Testis (tissue), 3 donors: Measurements from ENCODE around the gene NAMPT. TPM values are rescaled to one million over a fixed set of nuclear protein-coding genes. Genes with fewer than 3 reads are reported as not detected.

Experiments
- DNase-seq: peaks from one replicate; pipeline ENCODE4 v3.0.0-alpha.2; 2019
- H3K27ac ChIP-seq, 2 donors: fragments of 200-600 bp; sonication (generic); one replicate each; pipeline ENCODE4 v1.5.1; 2019
- H3K27me3 ChIP-seq: fragments of 200-600 bp; sonication (generic); one replicate; pipeline ENCODE4 v1.5.1; 2019
- H3K36me3 ChIP-seq: fragments of 200-600 bp; sonication (generic); one replicate; pipeline ENCODE4 v1.5.1; 2017; ENCODE audit warnings: low read depth; ENCODE audit errors: missing control alignments
- H3K4me1 ChIP-seq: fragments of 200-600 bp; sonication (generic); one replicate; pipeline ENCODE4 v1.5.1; 2019
- H3K4me3 ChIP-seq, 2 donors: fragments of 200-600 bp; sonication (generic); one replicate each; pipeline ENCODE4 v1.5.1; 2017 to 2019
- H3K9me3 ChIP-seq: fragments of 200-600 bp; sonication (generic); one replicate; pipeline ENCODE4 v1.5.1; 2017
- POLR2A ChIP-seq: fragments of 450-650 bp; IDR thresholded peaks from one replicate; pipeline ENCODE4 v1.6.1; 2017; ENCODE audit warnings: antibody characterized with exemption, mild to moderate bottlenecking, moderate library complexity
- WGBS, 2 donors: methylation state at CpG; one replicate each; pipeline ENCODE4 v1.1.5; 2018; 5-methylcytosine and 5-hydroxymethylcytosine counted together
- intact Hi-C: fragments of 100-400 bp; cut with DNase I; formaldehyde crosslinking; loops from one replicate; pipeline ENCODE4 v1.15.1; 2023; ENCODE audit warnings: low total_unique reads
- polyA plus RNA-seq: library from polyadenylated mRNA; stranded (reverse); fragments of 350-450 nt; fragmentation: Illumina TruSeq; extraction: RNeasy Lipid Tissue Mini Kit (QIAGEN cat#74804); gene quantifications from one replicate; pipeline ENCODE4 v1.2.3, GENCODE V29; 2014; ENCODE audit warnings: low read depth, low replicate concordance; ENCODE audit not compliant: insufficient read depth
- total RNA-seq, 2 donors: library from RNA; depleted of rRNA; stranded (reverse); fragments of >200 nt; gene quantifications; one replicate each; pipeline ENCODE4 v1.2.3, GENCODE V29; 2016
- TF ChIP-seq, protein P1 (sequence below), 3 experiments: fragments of 450-650 bp in 2 of 3; fragments of 200-600 bp in 1 of 3; sonication (generic) in 1 of 3; IDR thresholded peaks; one replicate each; pipeline ENCODE4 v1.5.1; 2016 to 2019; ENCODE audit warnings: antibody characterized with exemption in 3 of 3, mild to moderate bottlenecking in 2 of 3, moderate library complexity in 1 of 3

The NAMPT gene
- total and polyA plus RNA-seq, 3 donors from 2014 or later, result 28.6 to 60.4 (median 45.0) TPM

DNA sequence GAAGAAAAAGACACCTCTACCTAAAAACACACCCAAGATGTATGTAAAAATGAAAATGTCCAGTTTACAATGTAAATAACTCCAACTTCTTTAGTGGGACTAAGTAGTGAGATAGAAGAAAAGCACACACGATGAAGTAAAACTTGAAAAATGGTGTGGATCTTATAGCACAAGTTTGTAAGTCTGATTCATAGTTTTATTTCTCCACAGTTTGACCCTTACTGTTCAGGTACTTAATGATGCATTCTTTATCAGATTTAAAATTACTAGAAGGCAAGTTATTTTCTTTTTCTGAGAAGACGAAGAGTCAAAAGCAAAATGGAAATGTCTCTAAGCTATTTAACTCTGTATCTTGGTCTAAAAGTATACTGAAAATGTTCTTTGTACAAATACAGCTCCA is 6.1 kb downstream of the NAMPT start:
- no peak for DNase-seq
- WGBS, 2 donors, result 90 to 94% methylated on average over 2 of the region's 2 CpGs
- H3K36me3 ChIP-seq, result no peaks in the 10 kb centered on the region
- TF ChIP-seq, protein P1, sequence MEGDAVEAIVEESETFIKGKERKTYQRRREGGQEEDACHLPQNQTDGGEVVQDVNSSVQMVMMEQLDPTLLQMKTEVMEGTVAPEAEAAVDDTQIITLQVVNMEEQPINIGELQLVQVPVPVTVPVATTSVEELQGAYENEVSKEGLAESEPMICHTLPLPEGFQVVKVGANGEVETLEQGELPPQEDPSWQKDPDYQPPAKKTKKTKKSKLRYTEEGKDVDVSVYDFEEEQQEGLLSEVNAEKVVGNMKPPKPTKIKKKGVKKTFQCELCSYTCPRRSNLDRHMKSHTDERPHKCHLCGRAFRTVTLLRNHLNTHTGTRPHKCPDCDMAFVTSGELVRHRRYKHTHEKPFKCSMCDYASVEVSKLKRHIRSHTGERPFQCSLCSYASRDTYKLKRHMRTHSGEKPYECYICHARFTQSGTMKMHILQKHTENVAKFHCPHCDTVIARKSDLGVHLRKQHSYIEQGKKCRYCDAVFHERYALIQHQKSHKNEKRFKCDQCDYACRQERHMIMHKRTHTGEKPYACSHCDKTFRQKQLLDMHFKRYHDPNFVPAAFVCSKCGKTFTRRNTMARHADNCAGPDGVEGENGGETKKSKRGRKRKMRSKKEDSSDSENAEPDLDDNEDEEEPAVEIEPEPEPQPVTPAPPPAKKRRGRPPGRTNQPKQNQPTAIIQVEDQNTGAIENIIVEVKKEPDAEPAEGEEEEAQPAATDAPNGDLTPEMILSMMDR (IDR thresholded peaks at IDR 0.05), result no peak
- no peak for TF ChIP-seq POLR2A
- intact Hi-C loops, result no loop called here
- H3K27me3 ChIP-seq, result no peaks in the 10 kb centered on the region
- H3K9me3 ChIP-seq, result no peaks in the 10 kb centered on the region
- H3K4me3 ChIP-seq, result no peak overlapping the region
- H3K4me1 ChIP-seq, result peaks cover 3% of the 10 kb centered on the region
- H3K27ac ChIP-seq, result no peak overlapping the region

DNA sequence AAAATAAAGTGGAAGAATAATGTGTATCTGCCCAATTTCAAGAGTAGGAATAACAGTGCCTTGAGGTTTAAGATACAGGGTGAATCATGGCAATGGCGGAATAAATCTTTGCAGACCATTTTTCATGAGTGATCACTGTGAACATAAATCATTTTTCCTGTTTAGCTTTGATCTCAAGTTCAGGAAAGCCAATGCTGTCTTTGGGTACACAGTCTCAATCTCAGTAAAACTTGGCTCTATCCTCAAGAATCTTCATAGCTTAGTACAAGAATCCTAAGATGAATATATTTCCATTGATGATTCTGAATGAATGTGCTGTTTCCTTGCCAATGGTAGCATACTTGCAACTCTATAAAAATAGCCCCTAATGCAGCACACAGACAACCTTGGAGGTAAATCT is 6.8 kb downstream of the NAMPT start:
- Histone ChIP-seq H3K4me3 (no peak overlapping the region), H3K27ac (no peak overlapping the region), H3K4me1 (no peaks in the 10 kb centered on the region), H3K9me3 (no peaks in the 10 kb centered on the region), H3K27me3 (no peaks in the 10 kb centered on the region), H3K36me3 (no peaks in the 10 kb centered on the region)
- WGBS, 2 donors, result 95 to 97% methylated on average over 1 of the region's 1 CpG
- DNase-seq, result no peak
- intact Hi-C loops, result no loop called here
- no peak for TF ChIP-seq POLR2A
- TF ChIP-seq, protein P1 (IDR thresholded peaks at IDR 0.05), result no peak

DNA sequence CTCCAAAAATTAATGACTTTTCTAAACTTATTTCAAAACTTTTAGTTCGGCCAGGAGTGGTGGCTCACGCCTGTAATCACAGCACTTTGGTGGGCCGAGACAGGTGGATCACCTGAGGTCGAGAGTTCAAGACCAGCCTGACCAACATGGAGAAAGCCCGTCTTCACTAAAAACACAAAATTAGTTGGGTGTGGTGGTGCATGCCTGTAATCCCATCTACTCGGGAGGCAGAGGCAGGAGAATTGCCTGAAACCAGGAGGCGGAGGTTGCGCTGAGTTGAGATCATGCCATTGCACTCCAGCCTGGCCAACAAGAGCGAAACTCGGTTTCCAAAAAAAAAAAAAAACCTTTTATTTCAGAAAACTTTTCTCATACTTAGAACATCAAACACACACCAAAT is 8.3 kb downstream of the NAMPT start:
- no peaks in the 10 kb centered on the region for H3K27me3 ChIP-seq
- H3K36me3 ChIP-seq, result no peaks in the 10 kb centered on the region
- H3K4me3 ChIP-seq, result no peak overlapping the region
- H3K9me3 ChIP-seq, result no peaks in the 10 kb centered on the region
- no peak overlapping the region for H3K27ac ChIP-seq
- H3K4me1 ChIP-seq, result no peaks in the 10 kb centered on the region
- no peak for DNase-seq
- intact Hi-C loops, result no loop called here
- TF ChIP-seq, protein P1 (IDR thresholded peaks at IDR 0.05), result no peak
- 92 to 95% methylated on average over 10 of the region's 10 CpGs for WGBS, 2 donors

DNA sequence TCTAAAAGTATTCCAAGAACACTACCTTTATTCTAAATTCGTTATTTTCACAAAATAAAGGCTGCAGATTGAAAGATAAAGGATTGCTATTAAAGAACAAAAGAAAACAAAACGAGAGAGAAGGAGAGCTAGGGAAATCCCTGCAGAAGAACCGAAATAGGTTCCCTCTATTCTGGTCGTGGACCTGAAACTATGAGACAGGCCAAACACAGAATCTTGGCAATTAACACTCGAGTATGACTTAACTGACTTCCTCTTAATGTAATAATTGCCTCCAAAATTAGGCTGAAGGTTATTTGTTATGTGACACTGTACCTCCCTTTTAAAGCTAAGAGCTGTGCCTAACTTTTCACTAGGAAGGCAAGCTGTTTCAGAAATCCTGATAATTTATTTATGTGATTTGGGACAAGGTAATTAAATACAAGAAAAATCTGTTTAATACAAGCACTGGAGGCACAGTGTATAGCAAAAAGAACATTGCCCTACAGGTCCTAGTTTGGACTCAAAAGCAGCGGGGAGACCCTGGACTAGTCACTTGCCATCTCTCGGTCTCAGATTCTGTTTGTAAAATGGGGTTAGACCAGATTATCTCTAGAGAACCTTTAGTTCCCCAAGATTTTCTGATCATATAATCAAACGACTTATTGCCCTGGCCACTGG is 11.6 kb downstream of the NAMPT start:
- H3K36me3 ChIP-seq, result no peaks in the 10 kb centered on the region
- H3K27me3 ChIP-seq, result no peaks in the 10 kb centered on the region
- 80 to 82% methylated on average over 8 of the region's 8 CpGs for WGBS, 2 donors

More for the DNA sequence above, 11.6 kb downstream of the NAMPT start:
- no peaks in the 10 kb centered on the region for H3K9me3 ChIP-seq
- TF ChIP-seq POLR2A, result no peak
- TF ChIP-seq, protein P1 (IDR thresholded peaks at IDR 0.05), result no peak
- no peak overlapping the region for H3K4me3 ChIP-seq
- no peak overlapping the region for H3K27ac ChIP-seq
- no peaks in the 10 kb centered on the region for H3K4me1 ChIP-seq
- no peak for DNase-seq
- intact Hi-C loops, result no loop called here
